Measurements from ENCODE around the gene GPC5.
"Not testable (repeated sequence)": the region's sequence is repeated elsewhere in the genome, so short reads cannot be mapped to it uniquely, and the experiment has no call there.

The GPC5 gene

DNA sequence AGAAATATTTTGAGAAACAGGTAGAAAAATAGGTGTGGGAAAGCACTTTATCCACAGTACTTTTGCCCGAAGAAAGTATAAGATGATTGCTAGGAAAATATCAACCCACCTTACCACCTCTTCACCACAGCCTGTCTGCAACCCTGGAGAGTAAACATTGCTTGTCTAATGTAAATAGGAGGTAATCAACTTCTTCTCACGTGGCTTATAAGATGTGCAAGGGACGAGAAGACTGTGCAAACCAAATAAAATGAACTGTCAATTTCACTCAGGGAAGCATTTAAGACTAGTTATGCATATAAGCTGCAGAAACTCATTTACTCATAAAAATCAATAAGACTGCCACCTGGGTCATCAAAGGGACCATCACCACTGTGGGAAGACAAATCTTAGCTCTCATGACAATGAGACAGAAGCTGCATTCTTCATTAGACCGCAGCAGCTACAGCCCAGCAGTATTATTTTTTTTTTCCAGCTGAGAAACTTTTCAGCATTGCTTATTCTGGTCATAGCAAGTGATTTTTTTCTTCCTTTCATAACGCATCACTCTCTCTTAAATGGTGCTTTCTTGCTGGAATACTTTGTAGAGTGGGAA lies 1020.5 kb downstream of the GPC5 start:
- DNase-seq (ENCODE audit: low read depth, low spot score): no peak

GRCh38 chr13:92429231-92429630 lies 1030.8 kb downstream of the GPC5 start:
- DNase-seq (ENCODE audit: low read depth, low spot score): no peak
- H3K4me3 ChIP-seq (ENCODE audit: low read length): no peak overlapping the region

More for the DNA sequence above, 1020.5 kb downstream of the GPC5 start:
- H3K4me3 ChIP-seq (ENCODE audit: low read length): no peak overlapping the region

DNA sequence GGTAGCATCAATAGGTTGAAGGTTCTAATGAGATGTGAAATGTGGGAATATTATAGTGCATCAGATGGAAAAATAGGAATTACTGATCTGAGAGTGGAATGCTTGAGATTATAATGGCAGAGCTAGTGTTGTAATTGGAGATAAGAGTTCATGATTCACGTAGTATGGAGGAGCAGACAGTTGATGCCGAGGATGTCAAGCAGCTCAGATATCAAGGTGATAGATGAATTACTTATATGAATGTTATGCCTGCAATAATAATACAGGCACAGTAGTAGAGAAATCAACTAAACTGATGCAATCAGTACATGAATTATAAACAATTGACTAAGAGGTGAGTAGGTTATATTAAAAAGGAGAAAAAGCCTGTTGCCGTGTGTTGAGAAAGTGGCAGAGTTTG lies 1035.0 kb downstream of the GPC5 start:
- H3K4me3 ChIP-seq (ENCODE audit: low read length): no peak overlapping the region
- no peak for DNase-seq (ENCODE audit: low read depth, low spot score)

GRCh38 chr13:92433963-92434362 lies 1035.5 kb downstream of the GPC5 start:
- no peak overlapping the region for H3K4me3 ChIP-seq (ENCODE audit: low read length)
- no peak for DNase-seq (ENCODE audit: low read depth, low spot score)

GRCh38 chr13:92436924-92437323 lies 1038.5 kb downstream of the GPC5 start:
- H3K4me3 ChIP-seq (ENCODE audit: low read length): no peak overlapping the region
- DNase-seq (ENCODE audit: low read depth, low spot score): no peak

DNA sequence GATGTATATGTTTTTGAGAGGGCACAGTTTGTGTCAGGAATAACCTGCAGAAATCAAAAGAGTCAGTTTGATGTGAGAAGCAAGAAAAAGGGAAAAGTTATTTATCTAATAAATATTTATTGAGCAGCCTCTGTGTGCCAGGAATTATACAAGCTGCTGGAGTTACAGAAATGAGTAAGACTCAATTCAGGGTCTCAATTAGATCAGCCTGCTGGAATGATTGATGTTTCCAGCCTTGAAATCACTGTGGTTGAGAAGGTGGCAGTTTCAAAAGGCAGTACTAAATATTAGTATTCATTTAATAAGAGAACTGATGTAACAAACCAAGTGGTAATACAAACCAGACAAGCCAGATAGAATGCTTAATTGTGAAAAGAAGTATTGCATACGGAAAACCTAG lies 1045.8 kb downstream of the GPC5 start:
- H3K4me3 ChIP-seq (ENCODE audit: low read length): no peak overlapping the region
- no peak for DNase-seq (ENCODE audit: low read depth, low spot score)

- H3K4me3 ChIP-seq (ENCODE audit: low read length): no peak overlapping the region
- DNase-seq (ENCODE audit: low read depth, low spot score): no peak
These were observed 1052.6 kb downstream of the GPC5 start for GRCh38 chr13:92451060-92451459.

DNA sequence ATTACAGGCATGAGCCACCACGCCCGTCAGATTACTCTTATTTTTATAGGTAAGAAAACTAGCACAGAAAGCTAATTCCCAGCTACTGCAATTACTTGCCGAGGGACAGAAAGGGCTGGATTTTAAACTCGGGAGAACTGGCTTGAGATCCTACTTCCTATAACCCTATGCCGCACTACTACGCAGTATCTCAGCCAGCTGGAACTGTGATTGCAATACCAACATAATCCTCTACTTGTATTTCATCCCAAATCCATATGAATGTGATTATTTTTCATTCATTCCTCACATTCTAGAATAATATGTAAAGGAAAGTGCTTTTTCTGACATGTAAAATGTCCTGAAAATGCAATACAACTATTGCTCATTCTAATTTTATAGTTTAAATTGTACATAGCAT lies 1054.4 kb downstream of the GPC5 start:
- H3K4me3 ChIP-seq (ENCODE audit: low read length): no peak overlapping the region
- no peak for DNase-seq (ENCODE audit: low read depth, low spot score)

- no peak for DNase-seq (ENCODE audit: low read depth, low spot score)
- no peak overlapping the region for H3K4me3 ChIP-seq (ENCODE audit: low read length)
These were observed 1060.9 kb downstream of the GPC5 start for GRCh38 chr13:92459306-92459705.

- no peak for DNase-seq (ENCODE audit: low read depth, low spot score)
- no peak overlapping the region for H3K4me3 ChIP-seq (ENCODE audit: low read length)
These were observed 1062.1 kb downstream of the GPC5 start for GRCh38 chr13:92460479-92460878.

GRCh38 chr13:92461402-92461801 lies 1063.0 kb downstream of the GPC5 start:
- no peak for DNase-seq (ENCODE audit: low read depth, low spot score)
- no peak overlapping the region for H3K4me3 ChIP-seq (ENCODE audit: low read length)

- no peak overlapping the region for H3K4me3 ChIP-seq (ENCODE audit: low read length)
- DNase-seq (ENCODE audit: low read depth, low spot score): no peak
These were observed 1063.4 kb downstream of the GPC5 start for GRCh38 chr13:92461831-92462230.

DNA sequence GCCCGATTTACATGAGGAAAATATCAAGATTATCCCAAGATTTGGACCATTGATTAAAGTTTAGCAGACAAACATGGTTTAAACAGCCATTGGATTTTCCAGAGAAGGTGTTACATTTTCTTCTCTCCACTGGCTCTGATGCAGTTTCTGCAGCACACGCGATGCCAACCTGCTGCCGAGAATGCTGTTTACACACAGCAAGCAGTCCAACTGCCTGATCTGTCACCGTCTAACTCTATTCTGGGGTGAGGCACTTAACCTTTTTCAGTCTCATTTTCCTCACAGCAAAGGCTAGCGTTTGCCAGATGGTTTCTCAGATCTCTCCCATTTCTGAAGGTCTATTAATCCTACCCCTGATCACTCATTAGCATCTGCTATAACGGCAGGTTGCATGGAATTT lies 1064.7 kb downstream of the GPC5 start:
- DNase-seq (ENCODE audit: low read depth, low spot score): no peak

DNA sequence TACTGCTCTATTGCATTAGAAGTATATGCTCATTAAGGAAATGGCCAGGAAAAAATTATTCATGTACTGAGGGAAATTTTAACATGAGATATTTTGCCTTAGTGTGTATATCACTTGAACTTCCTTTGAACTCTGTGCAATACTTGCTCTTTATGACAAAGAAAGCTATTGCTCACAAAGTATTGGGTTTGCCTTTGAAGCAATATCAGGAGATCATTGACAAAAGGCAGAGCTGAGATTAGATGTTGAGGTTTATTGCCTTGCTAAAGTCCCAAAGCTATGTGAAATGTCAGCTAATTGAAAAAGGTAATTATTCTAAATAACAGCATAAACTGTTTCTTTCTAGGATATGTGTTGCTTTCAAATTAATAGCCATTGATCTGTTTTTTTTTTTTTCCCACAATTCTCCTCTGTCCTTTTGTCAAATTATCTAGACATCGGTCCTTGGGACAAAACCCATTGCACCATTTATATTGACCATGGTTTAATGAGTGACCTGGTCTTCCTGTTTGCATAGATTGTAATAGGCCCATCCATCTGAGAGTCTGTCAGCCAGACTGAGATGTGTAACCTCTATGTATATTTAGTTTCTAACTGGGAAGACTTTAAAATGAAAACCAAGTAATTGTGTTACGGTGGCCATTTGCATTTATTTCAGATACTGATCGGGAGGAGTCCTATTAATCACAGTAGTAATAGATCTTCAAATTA lies 1075.5 kb downstream of the GPC5 start:
- no peak overlapping the region for H3K4me3 ChIP-seq (ENCODE audit: low read length)
- DNase-seq (ENCODE audit: low read depth, low spot score): no peak

More for the DNA sequence above, 1064.7 kb downstream of the GPC5 start:
- no peak overlapping the region for H3K4me3 ChIP-seq (ENCODE audit: low read length)

GRCh38 chr13:92480387-92480786 lies 1082.0 kb downstream of the GPC5 start:
- H3K4me3 ChIP-seq (ENCODE audit: low read length): no peak overlapping the region
- no peak for DNase-seq (ENCODE audit: low read depth, low spot score)

- not testable (repeated sequence) for H3K4me3 ChIP-seq (ENCODE audit: low read length); DNase-seq (ENCODE audit: low read depth, low spot score)
These were observed 1084.4 kb downstream of the GPC5 start for GRCh38 chr13:92482790-92483189.

DNA sequence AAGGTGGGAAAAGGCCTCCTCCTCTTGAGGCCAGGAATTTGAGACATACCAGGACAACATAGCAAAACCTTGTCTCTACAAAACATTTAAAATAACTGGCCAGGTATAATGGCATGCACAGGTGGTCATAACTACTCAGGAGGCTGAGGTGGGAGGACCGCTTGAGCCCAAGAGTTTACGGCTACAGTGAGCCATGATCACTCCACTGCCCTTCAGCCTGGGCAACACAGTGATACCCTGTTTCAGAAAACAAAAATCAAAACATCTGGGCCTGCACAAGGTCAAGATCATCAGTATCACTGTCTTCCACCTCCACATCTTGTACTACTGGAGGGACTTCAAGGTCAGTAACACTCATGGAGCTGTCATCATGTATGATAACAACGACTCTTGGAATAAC lies 1085.5 kb downstream of the GPC5 start:
- no peak for DNase-seq (ENCODE audit: low read depth, low spot score)
- no peak overlapping the region for H3K4me3 ChIP-seq (ENCODE audit: low read length)

DNA sequence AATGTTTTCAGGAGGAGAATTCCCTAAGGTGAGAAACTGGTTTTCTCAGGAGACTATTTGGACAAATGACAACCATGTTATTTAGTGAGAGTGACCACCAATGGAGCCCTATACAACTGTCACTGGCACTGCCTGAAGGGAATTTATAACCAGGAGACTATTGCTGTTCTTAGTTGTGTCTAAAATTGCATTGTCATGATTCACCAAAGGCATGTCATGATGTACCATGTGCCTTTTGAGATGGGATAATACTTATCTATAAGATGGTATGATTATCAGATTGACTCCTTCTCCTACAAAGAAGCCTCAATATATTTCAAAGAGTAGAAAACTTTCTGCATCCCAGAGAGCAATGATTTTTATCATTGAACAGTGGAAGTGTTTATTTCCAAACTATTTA lies 1088.8 kb downstream of the GPC5 start:
- DNase-seq (ENCODE audit: low read depth, low spot score): no peak
- no peak overlapping the region for H3K4me3 ChIP-seq (ENCODE audit: low read length)

- H3K4me3 ChIP-seq (ENCODE audit: low read length): no peak overlapping the region
- DNase-seq (ENCODE audit: low read depth, low spot score): no peak
These were observed 1089.9 kb downstream of the GPC5 start for GRCh38 chr13:92488249-92488852.

DNA sequence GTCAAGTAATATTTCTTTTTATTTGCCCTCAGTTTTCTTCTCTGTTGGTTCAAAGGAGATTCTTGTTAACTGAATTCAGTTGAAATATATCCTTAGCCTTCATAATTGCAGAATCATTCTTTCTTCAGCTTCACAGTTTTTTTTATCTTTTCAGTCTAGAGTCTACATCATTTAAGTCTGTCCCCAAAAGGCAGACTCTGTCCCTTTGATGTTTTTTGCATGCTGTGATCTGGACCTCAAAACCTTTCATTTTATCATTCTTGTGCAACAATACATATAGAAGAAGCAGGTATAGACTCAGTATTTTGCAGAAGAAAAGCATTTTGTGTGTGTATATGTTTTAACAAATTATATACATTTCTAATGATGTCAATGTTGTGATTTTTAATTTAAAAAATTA lies 1093.4 kb downstream of the GPC5 start:
- DNase-seq (ENCODE audit: low read depth, low spot score): no peak
- H3K4me3 ChIP-seq (ENCODE audit: low read length): no peak overlapping the region

DNA sequence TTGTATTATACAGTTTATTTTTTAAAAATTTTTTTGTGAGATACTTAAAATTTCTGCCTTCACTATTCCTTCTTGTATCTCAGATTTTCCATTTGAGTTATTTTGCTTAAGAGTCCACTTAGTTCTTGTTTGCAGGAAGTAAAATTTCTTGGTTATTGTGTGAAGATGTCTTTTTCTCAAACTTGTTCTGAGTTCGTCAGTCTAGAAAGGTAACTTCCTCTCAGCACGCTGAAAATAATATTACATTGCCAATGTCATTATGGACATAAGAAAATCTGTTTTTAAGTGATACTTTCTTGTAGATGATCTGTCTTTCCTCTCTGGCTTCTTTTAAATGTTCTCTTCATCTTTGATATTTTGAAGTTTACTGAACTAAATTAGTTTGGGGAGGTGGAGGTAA lies 1096.5 kb downstream of the GPC5 start:
- H3K4me3 ChIP-seq (ENCODE audit: low read length): no peak overlapping the region
- DNase-seq (ENCODE audit: low read depth, low spot score): no peak
